ENCODE data around the gene NT5C3B.

DNA sequence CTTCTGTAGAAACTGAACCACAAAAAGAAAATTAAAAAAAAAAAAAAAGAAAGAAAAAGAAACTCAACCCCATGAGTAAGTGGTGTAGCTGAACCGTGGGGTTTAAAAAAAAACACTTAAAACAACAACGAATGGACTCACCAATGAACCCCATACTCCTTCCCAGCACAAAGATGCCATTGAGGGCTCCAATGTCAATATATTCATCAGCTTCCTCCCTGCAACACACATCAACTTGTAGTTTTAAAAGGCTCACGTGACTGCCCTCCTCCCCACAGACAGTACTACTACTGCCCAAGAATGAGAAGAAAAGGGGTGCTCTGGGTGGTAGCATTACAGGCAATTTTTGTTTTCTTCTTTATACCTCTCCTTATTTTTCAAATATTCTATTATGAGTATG, 32.5 kb upstream of the NT5C3B start:
- TF ChIP-seq CTCF (IDR thresholded peaks at IDR 0.05; ENCODE audit: insufficient read depth, low read length, poor library complexity, severe bottlenecking) (no peak), EZH2phosphoT487 (conservative IDR thresholded peaks at IDR 0.05; ENCODE audit: low read length) (no peak)
